Loucy (cell line): ENCODE results near the gene CATSPERD.

Experiments
- EZH2phosphoT487 ChIP-seq: fragments of 200-600 bp; IDR thresholded peaks from 2 replicates; pipeline ENCODE4 v1.6.1; 2018; ENCODE audit warnings: antibody characterized with exemption, mild to moderate bottlenecking, moderate library complexity, borderline replicate concordance
- TF ChIP-seq, protein P1 (sequence below): fragments of 200-600 bp; sonication (generic); conservative IDR thresholded peaks from 2 replicates; pipeline ENCODE4 v1.5.1; 2014; ENCODE audit warnings: mild to moderate bottlenecking, antibody characterized with exemption, low read length

GRCh38 chr19:5814123-5814851 lies 93.8 kb downstream of the CATSPERD start:
- TF ChIP-seq, protein P1, sequence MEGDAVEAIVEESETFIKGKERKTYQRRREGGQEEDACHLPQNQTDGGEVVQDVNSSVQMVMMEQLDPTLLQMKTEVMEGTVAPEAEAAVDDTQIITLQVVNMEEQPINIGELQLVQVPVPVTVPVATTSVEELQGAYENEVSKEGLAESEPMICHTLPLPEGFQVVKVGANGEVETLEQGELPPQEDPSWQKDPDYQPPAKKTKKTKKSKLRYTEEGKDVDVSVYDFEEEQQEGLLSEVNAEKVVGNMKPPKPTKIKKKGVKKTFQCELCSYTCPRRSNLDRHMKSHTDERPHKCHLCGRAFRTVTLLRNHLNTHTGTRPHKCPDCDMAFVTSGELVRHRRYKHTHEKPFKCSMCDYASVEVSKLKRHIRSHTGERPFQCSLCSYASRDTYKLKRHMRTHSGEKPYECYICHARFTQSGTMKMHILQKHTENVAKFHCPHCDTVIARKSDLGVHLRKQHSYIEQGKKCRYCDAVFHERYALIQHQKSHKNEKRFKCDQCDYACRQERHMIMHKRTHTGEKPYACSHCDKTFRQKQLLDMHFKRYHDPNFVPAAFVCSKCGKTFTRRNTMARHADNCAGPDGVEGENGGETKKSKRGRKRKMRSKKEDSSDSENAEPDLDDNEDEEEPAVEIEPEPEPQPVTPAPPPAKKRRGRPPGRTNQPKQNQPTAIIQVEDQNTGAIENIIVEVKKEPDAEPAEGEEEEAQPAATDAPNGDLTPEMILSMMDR = no peak
- TF ChIP-seq EZH2phosphoT487 = no peak
